A673 (cell line): Measurements from ENCODE around the gene ZNF283.

Experiments used
- EZH2 ChIP-seq: fragments of 200-600 bp; sonication (generic); IDR thresholded peaks from 2 replicates; pipeline ENCODE4 v1.6.1; 2017; ENCODE audit warnings: borderline replicate concordance, low read depth, mild to moderate bottlenecking, mixed read lengths, antibody characterized with exemption, low read length; ENCODE audit not compliant: poor library complexity, severe bottlenecking
- TF ChIP-seq, protein P1 (sequence below): fragments of 300-800, 200-600 bp; sonication (generic); conservative IDR thresholded peaks from 2 replicates; pipeline ENCODE4 v1.5.1; 2017; ENCODE audit warnings: low read depth, mild to moderate bottlenecking, antibody characterized with exemption, low read length, moderate library complexity, mixed read lengths

DNA sequence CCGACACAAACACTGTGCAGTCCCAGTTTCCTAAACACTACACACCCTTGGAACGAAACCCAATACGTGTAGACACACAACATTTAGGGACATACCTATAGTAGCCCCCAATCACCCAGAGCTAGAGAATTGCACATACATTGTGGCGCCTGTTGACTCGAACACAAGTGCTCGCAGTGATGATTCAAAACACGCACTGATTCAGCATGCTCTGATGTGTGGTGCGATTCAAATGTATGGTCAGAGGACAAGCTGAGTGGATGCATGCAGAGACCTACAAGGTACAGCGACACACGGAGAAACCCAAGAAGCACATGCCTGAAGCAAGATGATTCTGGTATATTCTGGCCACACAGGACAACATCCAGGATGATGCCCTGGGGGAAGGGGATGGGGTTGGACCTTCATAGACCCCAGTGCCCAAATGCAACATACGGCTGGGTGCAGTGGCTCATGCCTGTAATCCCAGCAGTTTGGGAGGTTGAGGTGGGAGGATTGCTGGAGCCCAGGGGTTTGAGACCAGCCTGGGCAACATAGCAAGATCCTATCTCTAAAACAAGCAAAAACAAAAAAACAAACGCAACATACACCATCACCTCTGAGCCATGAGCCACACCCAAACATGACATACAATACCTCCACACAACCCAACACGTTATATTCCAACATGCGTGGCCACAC lies 45.4 kb upstream of the ZNF283 start:
- TF ChIP-seq, protein P1, sequence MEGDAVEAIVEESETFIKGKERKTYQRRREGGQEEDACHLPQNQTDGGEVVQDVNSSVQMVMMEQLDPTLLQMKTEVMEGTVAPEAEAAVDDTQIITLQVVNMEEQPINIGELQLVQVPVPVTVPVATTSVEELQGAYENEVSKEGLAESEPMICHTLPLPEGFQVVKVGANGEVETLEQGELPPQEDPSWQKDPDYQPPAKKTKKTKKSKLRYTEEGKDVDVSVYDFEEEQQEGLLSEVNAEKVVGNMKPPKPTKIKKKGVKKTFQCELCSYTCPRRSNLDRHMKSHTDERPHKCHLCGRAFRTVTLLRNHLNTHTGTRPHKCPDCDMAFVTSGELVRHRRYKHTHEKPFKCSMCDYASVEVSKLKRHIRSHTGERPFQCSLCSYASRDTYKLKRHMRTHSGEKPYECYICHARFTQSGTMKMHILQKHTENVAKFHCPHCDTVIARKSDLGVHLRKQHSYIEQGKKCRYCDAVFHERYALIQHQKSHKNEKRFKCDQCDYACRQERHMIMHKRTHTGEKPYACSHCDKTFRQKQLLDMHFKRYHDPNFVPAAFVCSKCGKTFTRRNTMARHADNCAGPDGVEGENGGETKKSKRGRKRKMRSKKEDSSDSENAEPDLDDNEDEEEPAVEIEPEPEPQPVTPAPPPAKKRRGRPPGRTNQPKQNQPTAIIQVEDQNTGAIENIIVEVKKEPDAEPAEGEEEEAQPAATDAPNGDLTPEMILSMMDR, result no peak
- TF ChIP-seq EZH2, result no peak
